OCI-M2 (cell line): ENCODE measurements around the gene MAD2L2.

ENCODE experiments used
- DNase-seq: peaks from one replicate; lab custom pipeline; 2025; ENCODE audit not compliant: unreplicated experiment; lab: John Stamatoyannopoulos, UW

The MAD2L2 gene

DNA sequence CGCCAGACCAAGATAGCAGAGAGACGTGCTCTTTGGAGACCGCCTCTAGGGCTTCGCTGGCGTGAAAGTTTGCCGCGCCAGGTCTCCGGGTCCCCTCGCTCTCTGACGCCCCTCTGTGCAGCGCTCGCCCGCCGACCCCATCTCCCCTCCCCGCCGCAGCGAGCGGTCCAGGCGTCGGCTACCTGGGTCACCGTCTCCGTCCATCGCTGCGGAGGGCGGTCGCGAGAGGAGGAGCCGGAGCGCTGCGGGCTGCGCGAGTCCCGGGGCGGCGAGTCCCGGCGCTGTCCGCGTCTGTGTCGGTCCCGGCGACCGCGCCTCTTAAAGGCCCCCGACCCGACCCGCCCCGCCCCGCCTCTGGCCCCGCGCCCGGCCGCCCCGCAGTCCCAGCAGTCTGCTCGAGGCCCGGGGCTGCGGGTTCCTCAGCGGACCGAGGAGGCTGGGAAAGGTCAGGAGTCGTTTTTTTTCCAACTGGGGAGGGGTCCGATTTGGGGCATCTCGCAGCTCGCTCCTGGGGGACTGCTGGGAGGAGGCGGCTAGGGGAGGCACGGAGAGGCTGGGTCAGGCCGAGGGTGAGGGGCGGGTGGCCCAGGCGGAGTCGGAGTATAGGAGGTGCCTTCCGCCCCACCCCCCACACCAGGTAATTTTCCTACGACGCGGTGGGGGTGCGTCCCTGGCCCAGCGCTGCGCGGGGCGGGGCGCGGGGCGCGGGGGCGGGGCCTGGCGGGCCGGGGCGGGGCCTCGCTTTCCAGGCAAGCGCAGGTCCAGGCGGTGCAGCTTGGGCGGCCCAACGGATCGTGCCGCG, 26.6 kb downstream of the MAD2L2 start, which contains the start of the genes FBXO2 and FBXO44:
FBXO2 (minus strand) TSS at position 293 of the 802 bp plus-strand sequence; CDS start at position 204, 89 bp downstream.
FBXO44 (plus strand) TSS at position 741 of the 802 bp plus-strand sequence. CDS start 959 bp downstream, outside the sequence.
- no peak for DNase-seq

DNA sequence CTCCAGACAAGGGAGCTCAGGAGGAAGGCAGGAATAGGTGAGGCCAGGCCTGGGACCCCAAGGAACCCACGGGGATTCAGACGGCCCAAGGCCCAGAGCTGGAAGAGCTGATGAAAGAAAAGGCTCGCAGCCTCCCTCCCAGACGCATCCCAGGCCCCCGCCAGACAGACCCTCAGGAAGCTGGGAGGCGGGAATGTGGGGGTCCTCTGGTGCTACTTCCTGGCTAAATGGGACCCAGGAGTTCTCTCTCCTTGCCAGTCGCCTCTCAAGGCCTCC, 27.1 kb downstream of the MAD2L2 start:
- no peak for DNase-seq

DNA sequence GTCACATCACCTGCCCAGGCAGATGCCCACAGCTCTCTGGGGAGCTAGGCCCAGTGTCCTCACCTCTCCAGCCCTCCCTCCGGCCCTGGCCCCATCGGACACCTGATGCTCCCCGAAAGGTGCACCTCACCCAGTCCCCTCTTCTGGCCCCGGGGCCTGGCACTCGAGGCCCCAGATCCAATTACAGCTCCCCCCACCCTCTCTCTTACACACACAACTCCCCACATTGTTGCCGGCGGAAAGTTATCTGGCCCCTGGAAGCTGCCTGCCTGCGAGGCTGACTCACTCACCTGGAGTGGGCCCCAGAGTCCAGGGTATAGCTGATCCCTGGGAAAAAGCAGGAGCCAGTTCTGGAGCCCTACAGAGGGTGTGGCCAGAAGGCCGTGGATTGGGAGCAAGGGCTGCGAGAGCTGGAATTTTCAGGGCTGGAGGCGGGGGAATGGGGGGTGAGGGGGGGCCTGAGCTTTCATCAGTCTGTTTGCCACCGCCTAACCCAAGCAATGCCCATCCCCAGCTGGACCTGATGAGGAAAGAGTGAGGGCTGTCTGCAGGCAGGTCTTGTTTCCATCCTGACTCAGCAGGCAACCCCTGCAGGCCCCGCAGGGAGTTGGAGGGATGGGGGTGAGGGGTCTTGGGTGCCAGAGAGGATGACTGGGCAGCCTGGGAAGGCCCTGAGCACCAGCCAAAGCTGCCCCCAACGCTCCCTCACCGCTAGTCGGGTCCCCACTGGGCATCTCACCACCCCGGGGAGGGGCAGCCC, 27.7 kb downstream of the MAD2L2 start:
- DNase-seq: no peak

DNA sequence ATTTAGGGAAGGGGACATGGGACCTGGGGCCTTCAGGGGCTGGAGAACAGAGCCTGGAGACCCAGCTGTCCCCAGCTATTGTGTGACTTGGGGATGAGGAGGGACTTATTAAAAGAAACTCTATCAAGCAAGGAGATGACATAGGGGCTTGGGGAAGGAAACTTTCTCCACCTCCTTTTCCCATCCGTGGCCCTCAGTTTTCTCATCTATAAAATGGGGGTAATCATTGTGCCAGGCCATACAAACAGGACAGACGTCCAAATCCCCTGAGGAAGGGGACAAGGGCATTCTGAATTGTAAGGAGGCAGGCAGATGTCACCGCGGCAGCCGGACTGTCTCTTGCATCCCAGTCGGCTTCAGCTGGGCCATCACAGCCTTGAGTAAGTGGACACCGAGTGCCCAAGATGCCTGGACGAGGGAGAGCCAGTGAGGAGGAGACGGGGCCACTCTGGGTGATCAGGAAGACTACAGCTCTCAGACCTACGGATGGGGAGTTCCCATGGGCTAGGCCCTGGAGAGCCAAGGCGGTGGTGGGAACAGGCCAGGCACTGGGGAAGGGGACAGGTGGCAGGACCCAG, 28.7 kb downstream of the MAD2L2 start:
- DNase-seq: no peak

DNA sequence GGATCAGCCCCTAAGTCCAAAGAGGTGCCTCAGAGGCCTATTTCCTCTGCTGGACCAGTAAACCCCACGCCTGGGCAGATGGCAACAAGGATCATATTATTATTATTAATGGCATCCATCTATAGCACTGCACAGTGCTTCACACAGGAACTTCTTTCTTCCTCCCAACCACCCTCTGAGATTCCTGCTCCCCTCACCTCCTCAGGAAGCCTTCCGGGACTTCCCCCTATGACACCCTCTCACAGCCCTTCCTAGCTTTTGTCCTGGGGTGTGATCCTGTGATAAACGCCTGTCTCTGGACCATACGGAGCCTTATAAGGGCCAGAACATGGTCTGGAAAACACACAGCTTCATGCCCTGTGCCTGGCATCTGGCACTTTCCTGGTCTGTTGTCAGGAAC, 29.9 kb downstream of the MAD2L2 start:
- DNase-seq: no peak

DNA sequence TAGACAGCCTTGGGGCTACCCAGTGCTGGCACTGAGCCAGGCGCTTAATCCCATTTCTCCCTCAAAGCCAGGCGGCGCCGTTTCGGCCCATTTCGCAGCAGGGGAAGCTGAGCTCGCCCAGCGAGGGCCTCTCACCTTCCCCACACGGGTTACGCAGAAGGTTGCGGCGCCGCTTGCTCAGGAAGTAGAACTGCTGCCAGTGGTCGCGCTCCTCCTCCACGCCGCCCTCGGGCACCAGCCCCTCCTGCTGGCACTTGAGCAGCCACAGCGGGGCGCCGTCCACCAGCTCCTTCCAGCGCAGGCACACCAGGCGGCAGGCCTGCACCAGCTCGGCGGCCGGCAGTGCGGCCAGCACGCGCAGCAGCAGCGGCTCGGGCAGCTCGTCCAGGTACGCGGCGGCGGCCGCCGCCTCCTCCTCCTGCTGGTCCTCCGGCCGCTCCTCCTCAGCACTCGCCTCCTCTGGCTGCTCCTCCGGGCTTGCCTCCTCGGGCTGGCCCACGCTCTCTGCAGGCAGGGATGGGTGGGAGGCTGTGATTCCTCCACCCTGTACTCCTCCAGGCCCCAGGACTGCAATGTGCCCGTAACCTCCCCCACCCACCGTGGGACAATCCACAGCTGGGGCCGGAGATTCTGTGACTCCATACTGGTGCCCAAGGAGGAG, 30.5 kb downstream of the MAD2L2 start:
- DNase-seq: no peak

DNA sequence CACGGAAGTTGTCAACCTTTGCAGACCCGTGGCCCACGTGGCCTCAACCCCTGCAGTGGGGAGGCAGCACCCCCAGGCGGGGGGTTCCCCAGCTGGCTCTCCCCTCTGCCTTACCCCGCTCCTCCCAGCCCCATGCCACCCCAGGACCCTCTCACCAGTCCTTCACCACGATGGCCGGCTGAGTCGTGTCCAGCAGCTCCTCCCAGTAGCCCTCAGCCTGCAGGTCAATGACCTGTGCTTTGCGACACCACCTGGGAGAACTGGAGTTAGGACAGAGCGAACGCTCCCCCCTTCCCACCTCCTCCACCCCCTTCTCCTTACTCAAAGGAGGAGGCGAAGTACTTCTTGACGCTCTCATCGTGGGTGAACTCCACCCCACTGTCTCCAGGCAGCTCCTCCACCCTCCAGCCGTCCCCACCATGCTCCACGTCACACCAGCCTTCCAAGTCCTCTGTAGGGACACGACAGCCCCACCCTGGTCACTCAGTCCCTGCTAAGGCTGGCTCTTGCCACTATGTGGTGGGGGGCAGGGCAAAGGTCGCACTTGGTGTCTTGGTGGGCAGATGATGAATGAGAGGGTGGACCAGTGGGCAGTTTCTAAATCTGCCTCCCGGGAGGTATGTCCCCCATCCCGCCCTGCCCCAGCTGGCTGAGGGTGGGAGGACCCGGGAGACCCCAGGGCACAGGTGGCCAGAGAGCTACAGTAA, 31.2 kb downstream of the MAD2L2 start:
- DNase-seq: no peak

DNA sequence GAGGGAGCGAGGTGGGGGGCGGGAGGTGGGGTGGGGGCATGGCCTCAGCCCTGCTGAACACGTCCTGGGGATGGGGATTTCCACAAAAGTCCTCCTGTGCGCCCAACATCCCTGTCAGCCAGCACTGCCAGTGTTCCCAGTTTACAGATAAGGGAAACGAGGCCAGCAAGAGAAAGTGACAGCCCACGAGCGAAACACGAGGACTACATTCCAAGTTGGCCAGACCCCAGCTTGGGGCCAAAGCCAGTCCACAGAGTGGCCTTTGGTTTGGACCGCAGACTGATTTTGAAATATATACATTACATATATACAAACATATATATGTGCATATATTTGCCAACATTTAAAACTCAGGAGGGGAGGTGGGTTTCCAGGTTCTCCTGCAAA, 31.7 kb downstream of the MAD2L2 start:
- DNase-seq: no peak

DNA sequence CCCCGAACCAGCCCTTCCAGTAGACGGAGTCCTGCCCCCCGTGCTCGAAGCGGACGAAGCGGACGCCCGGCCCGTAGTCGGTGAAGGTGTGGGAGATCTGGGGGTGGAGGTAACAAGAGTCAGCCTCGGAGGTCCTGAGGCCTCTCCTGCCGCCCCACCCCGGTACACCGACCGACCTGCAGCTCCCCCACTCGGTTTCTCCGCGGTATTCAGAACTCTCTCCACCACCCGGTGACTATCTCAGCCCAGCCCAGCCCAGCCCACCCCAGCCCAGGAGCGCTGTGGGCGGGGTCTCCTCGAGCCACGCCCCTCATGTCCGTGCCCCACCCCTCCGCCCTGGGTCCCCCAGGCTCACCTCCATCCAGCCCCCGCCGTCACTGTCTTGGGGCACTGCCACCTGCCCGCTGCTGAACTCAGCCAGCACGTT, 32.2 kb downstream of the MAD2L2 start:
- no peak for DNase-seq

DNA sequence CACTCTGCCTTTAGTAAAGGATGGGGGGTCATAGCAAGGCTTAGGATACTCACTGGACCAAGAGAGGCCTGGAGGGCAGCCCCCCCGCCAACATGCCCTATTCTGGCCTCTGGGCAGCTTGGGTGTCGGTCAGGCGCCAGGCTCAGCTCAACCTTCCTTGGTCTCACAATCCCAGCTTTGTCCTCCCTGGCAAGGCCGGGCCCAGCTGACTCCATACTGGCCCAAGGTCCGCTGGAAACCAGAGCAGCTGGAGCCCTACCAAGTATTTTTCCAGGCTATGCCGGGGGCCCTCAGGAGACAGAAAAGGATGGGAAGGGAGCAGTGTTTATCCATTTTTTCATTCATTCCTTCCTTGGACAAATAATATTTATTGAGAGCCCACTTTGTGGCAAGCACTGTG, 32.9 kb downstream of the MAD2L2 start:
- no peak for DNase-seq

DNA sequence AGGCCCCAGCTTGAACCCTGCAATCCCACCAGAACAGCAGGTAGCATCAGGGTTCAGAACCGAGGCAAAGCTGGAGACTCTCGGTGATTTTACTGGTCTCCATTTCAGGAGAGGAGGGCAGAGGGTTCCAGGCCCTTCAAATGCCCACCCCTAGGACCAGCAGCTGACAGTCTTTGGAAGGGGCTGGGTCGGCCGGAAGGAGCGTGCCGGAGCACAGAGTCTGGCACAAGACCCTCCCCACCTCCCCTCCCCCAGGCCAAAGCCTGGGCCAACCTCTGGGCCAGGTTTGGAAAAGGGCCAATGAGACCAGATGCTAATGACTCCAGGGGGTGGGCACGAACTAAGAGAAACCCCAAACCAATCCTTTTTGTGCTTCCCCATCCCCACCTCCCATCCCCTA, 33.6 kb downstream of the MAD2L2 start:
- no peak for DNase-seq

DNA sequence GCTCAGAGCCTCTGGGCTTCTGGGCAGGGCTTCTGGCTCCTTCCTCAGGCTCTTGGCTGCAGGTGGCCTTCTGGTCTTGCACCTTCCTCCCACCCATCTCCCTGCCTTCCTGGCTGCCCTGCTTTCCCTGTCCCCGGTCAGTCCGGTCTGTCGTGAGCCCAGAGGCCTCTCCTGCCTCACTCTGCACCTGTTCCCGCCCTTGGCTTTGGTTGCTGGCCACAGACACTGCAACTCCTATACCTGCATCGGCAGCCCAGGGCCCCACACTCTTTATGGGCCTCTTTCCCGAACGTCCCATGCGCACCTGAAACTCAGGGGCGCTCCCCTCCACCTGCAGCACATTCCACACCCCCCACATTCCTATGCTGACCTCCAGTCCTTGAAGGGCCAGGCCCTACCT, 34.6 kb downstream of the MAD2L2 start:
- no peak for DNase-seq

DNA sequence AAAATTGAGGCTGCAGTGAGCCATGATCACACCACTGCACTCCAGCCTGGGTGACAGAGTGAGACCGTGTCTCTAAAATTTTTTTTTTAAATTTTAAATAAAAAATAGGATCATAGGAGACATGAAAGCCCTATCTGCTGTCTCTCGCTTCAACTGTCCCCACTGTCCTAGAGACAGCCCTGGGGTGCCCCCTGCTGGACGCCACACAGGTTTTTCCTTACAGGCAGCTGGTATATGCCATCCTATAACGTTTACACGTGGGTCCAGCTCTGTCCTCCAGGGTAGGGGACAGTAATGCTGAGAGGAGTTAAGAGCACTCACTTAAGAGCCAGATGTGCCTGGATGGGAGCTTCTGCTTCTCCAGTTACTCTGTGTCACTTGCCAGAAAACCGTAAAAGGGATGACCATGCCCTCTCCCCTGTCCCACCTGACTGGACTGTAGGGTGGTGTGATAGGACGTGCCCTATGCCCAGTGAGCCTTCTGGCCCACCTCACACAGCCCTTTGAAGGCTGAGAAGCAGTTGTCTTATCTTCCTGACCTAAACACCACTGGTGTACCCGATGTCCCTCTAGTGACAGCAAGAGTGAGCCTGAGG, 35.2 kb downstream of the MAD2L2 start:
- no peak for DNase-seq

DNA sequence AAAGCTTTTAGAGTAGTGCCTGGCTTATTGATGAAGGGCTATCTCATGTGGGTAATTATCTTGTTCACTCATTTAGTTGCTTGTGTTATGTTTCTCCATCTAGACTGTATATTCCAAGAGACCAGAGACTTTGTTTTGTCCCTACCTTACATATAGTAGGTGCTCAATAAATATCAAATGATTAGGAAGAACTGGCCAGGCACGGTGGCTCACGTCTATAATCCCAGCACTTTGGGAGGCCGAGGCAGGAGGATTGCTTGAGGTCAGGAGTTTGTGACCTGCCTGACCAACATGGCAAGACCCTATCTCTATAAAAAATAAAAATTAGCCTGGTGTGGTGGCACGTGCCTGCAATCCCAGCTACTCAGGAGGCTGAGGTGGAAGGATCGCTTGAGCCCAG, 35.7 kb downstream of the MAD2L2 start:
- DNase-seq: no peak

DNA sequence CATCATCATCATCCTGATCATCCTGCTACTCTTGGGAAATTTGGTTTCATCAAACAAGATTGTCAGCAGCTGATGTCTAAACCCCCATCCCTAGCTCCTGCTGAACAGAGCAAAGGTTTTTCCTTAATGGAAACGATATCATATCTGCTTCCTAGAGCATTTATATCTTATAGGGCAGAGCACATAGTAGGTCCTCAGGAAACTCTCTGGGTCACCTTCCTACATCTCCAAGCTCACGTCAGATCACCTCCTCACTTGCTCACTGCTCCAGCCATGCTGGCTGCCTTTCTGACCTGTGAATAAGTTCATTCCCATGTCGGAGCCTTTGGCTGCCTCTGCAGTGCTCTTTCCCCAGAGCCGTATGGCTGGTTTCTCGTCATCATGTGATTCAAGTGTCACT, 37.2 kb downstream of the MAD2L2 start:
- no peak for DNase-seq

DNA sequence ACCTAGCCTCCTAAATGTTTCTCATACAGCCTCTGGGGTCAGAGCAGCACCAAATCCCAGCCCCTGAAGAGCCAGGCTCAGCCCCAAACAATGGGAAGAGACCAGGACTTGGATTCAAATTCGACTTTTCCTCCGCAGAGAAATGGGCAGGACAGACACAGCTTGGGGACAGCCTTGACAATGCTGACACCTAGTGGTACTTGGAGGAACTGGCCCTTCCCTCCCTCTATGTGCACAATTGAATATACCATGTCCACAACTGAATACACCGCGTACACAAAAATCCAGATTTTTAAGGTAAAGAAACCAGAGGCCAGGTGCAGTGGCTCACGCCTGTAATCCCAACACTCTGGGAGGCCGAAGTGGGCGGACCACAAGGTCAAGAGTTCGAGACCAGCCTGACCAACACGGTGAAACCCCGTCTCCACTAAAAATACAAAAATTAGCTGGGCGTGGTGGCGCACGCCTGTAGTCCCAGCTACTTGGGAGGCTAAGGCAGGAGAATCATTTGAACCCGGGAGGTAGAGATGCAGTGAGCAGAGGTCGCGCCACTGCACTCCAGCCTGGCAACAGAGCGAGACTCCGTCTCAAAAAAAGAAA, 38.4 kb downstream of the MAD2L2 start:
- DNase-seq: peak; percentile 42

DNA sequence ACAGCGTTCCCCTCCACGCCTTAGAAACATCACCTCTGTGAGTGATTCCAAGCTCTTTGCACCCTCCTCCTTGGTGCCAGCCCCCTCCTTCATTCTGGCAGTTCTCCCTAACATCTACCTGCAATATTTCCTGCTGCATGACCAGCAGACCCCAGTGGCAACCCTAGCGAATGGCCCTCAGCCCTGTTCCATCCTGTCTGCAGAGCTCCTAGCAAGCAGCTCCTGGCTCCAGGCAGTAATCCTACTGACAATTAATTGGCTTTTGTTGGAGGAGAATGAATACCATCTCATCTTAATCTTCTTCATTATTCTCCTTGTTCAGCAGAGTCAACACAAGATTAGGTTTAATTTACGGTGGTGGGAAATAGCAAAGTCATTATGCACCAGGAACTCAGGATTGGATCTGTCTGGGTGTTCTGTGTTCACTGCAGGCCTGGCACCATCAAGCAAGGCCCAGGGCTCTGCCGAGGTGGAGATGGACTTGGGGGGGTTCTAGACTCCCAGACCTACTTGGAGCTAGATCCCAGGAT, 39.1 kb downstream of the MAD2L2 start:
- DNase-seq: no peak

DNA sequence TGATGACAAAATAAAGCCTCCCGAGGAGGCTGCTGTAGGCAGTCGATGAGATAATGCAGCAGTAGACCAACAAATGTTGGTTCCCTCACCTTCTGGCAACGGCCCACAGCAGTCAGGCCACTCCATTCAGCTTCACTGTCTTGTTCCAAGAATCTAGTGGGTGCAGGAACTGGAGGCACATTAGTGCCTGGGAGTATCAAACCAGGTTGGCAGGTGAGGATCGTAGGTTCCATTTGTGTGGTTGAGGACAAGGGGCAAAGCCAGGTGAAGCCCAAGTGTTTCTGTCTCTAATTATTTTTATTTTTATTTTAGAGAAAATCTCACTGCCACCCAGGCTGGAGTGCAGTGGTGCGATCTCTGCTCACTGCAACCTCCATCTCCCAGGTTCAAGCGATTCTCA, 40.0 kb downstream of the MAD2L2 start:
- DNase-seq: no peak

DNA sequence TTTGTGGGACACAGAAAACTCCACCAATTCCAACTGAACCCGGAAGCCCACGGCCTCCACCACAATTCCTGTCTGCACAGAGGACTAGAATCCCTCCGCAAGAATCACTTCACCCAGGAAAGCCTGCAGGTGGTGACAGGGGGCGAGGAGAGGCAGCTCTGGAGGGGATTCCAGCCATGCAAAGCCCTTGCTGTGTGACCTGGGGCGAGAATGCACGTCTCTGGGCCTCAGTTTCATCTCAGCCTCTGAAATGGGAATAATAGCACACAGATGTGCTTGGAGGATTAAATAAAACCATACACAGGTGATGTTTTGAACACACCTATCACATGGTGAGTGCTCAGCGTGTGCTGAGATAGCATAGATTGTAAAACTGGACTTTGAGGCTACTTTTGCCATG, 40.8 kb downstream of the MAD2L2 start:
- DNase-seq: no peak

DNA sequence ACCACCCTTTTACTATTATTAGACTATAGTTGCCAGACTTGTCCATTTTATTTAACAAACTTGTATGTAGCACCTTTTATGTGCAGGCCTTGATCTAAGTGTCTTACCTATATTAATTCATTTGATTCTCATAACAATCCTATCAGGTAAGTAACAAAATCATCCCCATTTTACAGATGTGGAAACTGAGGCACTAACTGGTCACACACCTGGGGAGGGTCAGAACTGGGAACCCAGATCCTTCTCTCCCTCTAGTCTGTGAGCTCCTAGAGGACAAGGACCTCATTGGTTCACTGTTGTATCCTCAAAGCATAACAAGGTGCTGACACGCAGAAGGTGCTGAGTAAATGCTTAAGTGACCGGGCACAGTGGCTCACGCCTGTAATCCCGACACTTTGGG, 41.6 kb downstream of the MAD2L2 start:
- DNase-seq: no peak
